ENCODE results near the gene SNTB2. TPM values are rescaled to one million over a fixed set of nuclear protein-coding genes. Genes with fewer than 3 reads are reported as not detected.
A peak's percentile ranks its signal among the peaks of the same experiment; 100 is the strongest.

Gene SNTB2
- total RNA-seq, 4 donors from 2014 or later: 13.3 to 36.8 (median 33.0) TPM

DNA sequence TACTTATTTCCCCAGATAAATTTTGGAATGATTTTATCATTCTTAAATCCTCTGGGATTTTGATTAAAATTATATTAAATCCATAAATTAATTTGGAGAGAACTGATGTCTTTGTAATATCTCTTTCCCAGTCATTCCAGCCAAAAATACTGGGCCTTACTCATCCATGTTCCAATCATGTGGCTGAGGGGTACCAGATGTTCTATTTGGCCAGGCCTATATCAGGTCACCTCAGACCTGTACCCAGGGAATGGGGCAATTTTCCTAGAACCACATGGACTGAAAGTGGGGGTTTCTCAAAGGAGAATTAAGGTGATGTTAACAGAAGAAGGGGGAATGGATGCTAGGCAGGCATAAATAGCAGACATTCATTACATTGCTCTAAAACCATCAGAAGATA lies 7.5 kb downstream of the SNTB2 start:
- H3K9me3 ChIP-seq: no peaks in the 10 kb centered on the region
- no peak overlapping the region for H3K4me3 ChIP-seq
- in situ Hi-C loops (cut with MboI; ENCODE audit: low sequenced_read_pairs in 4 of 4) (no loop called here), intact Hi-C loops (cut with DNase I; ENCODE audit: low total_unique reads) (no loop called here)
- TF ChIP-seq, protein P1, sequence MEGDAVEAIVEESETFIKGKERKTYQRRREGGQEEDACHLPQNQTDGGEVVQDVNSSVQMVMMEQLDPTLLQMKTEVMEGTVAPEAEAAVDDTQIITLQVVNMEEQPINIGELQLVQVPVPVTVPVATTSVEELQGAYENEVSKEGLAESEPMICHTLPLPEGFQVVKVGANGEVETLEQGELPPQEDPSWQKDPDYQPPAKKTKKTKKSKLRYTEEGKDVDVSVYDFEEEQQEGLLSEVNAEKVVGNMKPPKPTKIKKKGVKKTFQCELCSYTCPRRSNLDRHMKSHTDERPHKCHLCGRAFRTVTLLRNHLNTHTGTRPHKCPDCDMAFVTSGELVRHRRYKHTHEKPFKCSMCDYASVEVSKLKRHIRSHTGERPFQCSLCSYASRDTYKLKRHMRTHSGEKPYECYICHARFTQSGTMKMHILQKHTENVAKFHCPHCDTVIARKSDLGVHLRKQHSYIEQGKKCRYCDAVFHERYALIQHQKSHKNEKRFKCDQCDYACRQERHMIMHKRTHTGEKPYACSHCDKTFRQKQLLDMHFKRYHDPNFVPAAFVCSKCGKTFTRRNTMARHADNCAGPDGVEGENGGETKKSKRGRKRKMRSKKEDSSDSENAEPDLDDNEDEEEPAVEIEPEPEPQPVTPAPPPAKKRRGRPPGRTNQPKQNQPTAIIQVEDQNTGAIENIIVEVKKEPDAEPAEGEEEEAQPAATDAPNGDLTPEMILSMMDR (IDR thresholded peaks at IDR 0.05 in 4 of 5, conservative IDR thresholded peaks at IDR 0.05 in 1 of 5): no peak
- TF ChIP-seq POLR2A (IDR thresholded peaks at IDR 0.05): no peak
- peaks cover 17 to 43% of the 10 kb centered on the region in 2 donors for H3K4me1 ChIP-seq
- no peaks in the 10 kb centered on the region for H3K27me3 ChIP-seq
- DNase-seq: no peak
- no peak overlapping the region for H3K27ac ChIP-seq
- no peaks in the 10 kb centered on the region for H3K36me3 ChIP-seq
- peak; percentile 51 to 56 for ATAC-seq

DNA sequence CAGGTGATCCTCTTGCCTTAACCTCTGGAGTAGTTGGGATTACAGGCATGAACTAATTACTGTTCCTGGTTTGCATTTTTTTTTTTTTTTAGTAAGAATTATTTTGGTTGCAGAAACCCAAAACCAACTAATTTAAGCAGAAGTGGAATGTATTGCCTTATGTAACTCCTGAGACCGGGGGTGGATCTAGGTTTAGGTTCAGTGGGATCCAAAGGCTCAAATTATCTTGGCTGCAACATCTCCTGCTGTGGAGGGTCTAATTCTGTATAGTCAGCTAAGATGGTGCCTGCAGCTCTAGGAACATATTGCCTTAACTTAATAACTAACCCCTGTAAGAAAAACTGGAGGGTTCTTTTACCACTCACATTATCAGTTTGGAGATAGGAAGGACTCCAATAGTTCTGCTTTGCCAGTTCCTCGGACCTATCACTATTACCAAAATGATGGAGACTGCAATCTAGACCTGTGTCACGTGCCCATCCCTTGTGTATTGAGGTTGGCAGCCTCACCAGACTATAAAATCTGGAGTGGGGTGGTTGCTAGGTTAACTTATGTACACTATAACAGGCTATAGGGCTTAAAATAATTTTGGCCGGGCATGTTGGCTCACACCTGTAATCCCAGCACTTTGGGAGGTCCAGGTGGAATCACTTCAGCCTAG lies 8.5 kb downstream of the SNTB2 start:
- TF ChIP-seq, protein P1 (IDR thresholded peaks at IDR 0.05 in 4 of 5, conservative IDR thresholded peaks at IDR 0.05 in 1 of 5): no peak
- TF ChIP-seq POLR2A (IDR thresholded peaks at IDR 0.05): no peak
- in situ Hi-C loops (cut with MboI; ENCODE audit: low sequenced_read_pairs in 4 of 4) (no loop called here), intact Hi-C loops (cut with DNase I; ENCODE audit: low total_unique reads) (no loop called here)
- Histone ChIP-seq H3K9me3 (no peaks in the 10 kb centered on the region), H3K27me3 (no peaks in the 10 kb centered on the region), H3K27ac (peak overlapping the region in 1 of 4 donors; percentile 4), H3K4me1 (peaks cover 11 to 34% of the 10 kb centered on the region in 2 donors), H3K36me3 (no peaks in the 10 kb centered on the region), H3K4me3 (no peak overlapping the region)
- no peak for DNase-seq
- no peak for ATAC-seq

DNA sequence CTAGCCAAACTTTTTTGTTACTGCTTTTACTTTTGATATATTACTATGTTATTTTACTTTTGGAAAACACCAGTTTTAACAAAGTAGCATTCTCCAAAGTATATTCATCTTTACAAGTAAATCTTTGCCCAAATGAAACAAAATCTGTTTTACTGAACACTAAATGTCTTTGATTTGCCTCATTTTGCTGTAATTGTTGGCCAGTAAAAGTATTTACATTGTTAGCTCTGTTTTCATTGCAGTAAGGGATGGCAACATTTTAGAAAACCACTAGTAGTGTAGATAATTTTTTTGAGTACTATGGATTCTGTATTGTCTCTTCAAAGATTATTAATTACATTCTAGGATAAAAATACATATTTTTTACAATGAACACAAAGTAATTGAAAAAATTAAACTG lies 10.6 kb downstream of the SNTB2 start:
- in situ Hi-C loops (cut with MboI; ENCODE audit: low sequenced_read_pairs in 4 of 4): no loop called here
- Histone ChIP-seq H3K27me3 (no peaks in the 10 kb centered on the region), H3K4me3 (no peak overlapping the region), H3K36me3 (no peaks in the 10 kb centered on the region), H3K27ac (no peak overlapping the region), H3K4me1 (peaks cover 5 to 24% of the 10 kb centered on the region in 2 donors), H3K9me3 (no peaks in the 10 kb centered on the region)
- no peak for DNase-seq
- intact Hi-C loops (cut with DNase I; ENCODE audit: low total_unique reads): no loop called here
- ATAC-seq: no peak
- TF ChIP-seq, protein P1 (IDR thresholded peaks at IDR 0.05 in 4 of 5, conservative IDR thresholded peaks at IDR 0.05 in 1 of 5): no peak
- no peak for TF ChIP-seq POLR2A (IDR thresholded peaks at IDR 0.05)

DNA sequence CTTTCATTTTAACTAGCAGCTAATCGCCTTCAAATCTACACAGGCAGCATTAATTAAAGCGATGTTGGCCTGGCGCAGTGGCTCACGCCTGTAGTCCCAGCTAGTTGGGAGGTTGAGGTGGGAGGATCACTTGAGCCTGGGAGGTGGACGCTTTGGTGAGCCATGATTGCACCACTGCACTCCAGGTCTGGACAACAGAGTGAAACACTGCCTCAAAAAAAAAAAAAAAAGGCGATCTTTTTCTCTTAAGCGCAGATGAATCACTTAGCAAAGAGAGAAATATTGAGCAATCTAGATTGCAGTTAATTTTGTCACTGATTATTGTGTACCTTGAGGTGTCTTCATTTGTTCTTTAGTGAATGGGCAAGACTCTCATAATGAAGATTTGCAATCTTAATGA lies 12.4 kb downstream of the SNTB2 start:
- in situ Hi-C loops (cut with MboI; ENCODE audit: low sequenced_read_pairs in 4 of 4): no loop called here
- no peaks in the 10 kb centered on the region for H3K36me3 ChIP-seq
- peaks cover 5 to 14% of the 10 kb centered on the region in 2 donors for H3K4me1 ChIP-seq
- TF ChIP-seq POLR2A (IDR thresholded peaks at IDR 0.05): no peak
- TF ChIP-seq, protein P1 (IDR thresholded peaks at IDR 0.05 in 4 of 5, conservative IDR thresholded peaks at IDR 0.05 in 1 of 5): no peak
- ATAC-seq (peak; percentile 36 to 44), DNase-seq (peak; percentile 16 to 48)
- no peak overlapping the region for H3K27ac ChIP-seq
- no peak overlapping the region for H3K4me3 ChIP-seq
- intact Hi-C loops (cut with DNase I; ENCODE audit: low total_unique reads): no loop called here
- H3K27me3 ChIP-seq: no peaks in the 10 kb centered on the region
- H3K9me3 ChIP-seq: no peaks in the 10 kb centered on the region

DNA sequence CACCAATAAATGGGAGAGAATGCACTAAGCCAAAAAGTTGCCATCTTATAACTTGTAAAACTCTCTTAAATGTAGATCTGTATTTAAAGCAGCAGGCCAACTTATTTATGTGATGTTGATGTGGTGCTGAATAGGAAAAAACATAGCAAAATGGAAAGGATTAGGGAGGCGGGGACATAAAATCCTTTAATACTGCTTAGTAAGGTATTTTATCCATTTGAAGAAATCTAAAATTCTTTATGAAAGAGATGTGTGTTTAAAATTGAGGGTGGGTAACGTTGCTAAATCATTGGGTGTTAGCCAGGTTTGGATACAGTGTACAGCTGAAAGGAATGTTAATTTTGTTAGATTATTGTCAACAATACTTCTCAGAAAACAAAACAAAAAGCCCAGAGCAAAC lies 14.3 kb downstream of the SNTB2 start:
- in situ Hi-C loops (cut with MboI; ENCODE audit: low sequenced_read_pairs in 4 of 4): no loop called here
- intact Hi-C loops (cut with DNase I; ENCODE audit: low total_unique reads): no loop called here
- DNase-seq (no peak), ATAC-seq (no peak)
- no peaks in the 10 kb centered on the region for H3K27me3 ChIP-seq
- no peak for TF ChIP-seq POLR2A (IDR thresholded peaks at IDR 0.05)
- H3K4me3 ChIP-seq: no peak overlapping the region
- H3K27ac ChIP-seq: peak overlapping the region in 1 of 4 donors; percentile 3
- H3K9me3 ChIP-seq: no peaks in the 10 kb centered on the region
- H3K36me3 ChIP-seq: no peaks in the 10 kb centered on the region
- H3K4me1 ChIP-seq: peaks cover 0 to 6% of the 10 kb centered on the region in 2 donors
